Caco-2 (cell line): Measurements from ENCODE around the gene SLF2. TPM values are rescaled to one million over a fixed set of nuclear protein-coding genes. Genes with fewer than 3 reads are reported as not detected.
"Not testable (repeated sequence)": the region's sequence is repeated elsewhere in the genome, so short reads cannot be mapped to it uniquely, and the experiment has no call there.

ENCODE experiments used
- BruUV-seq: library from RNA; stranded (reverse); fragments of 400-500 nt; replicated peaks from 2 replicates; lab custom pipeline; 2021; lab: Mats Ljungman, UMichigan
- CTCF ChIA-PET: fragments of 300-600 bp; sonication (Branson Sonifier 250); formaldehyde crosslinking; loops from one replicate; lab custom pipeline; 2022; ENCODE audit warnings: antibody characterized with exemption; lab: Charles Lee
- POLR2A ChIA-PET: fragments of 300-600 bp; sonication (Branson Sonifier 250); formaldehyde crosslinking; loops from one replicate; lab custom pipeline; 2022; ENCODE audit warnings: antibody characterized with exemption; lab: Charles Lee
- DNase-seq, 2 experiments: peaks; one replicate each; pipeline versions ENCODE4 v3.0.0 to v3.0.0-alpha.2; 2020 to 2022
- H3K27me3 ChIP-seq: replicated peaks from 2 replicates; pipeline ENCODE4 v1.6.0; 2011; ENCODE audit warnings: low read length; ENCODE audit not compliant: control insufficient read depth, insufficient read depth
- H3K36me3 ChIP-seq: 2 replicates; pipeline ENCODE4 v1.5.1; 2011; ENCODE audit warnings: low read length; ENCODE audit not compliant: control insufficient read depth, insufficient read depth
- H3K4me1 ChIP-seq: fragments of 250-450 bp; sonication (Bioruptor Pico); 2 replicates; pipeline ENCODE4 v1.5.1; 2020; ENCODE audit warnings: mild to moderate bottlenecking
- H3K4me3 ChIP-seq: 2 replicates; pipeline ENCODE4 v1.5.1; 2011; ENCODE audit warnings: low read depth, mild to moderate bottlenecking, control low read depth, low read length
- H3K9me3 ChIP-seq: fragments of 250-450 bp; sonication (Bioruptor Pico); 2 replicates; pipeline ENCODE4 v1.5.1; 2020; ENCODE audit warnings: mild to moderate bottlenecking, moderate library complexity
- H3K27ac Mint-ChIP-seq: one replicate; pipeline ENCODE4 v1.8.0; 2022; ENCODE audit warnings: mixed read lengths; ENCODE audit not compliant: unreplicated experiment
- H3K27me3 Mint-ChIP-seq: one replicate; pipeline ENCODE4 v1.8.0; 2022; ENCODE audit warnings: mixed read lengths; ENCODE audit not compliant: insufficient read depth, unreplicated experiment
- H3K36me3 Mint-ChIP-seq: one replicate; pipeline ENCODE4 v1.8.0; 2022; ENCODE audit warnings: mild to moderate bottlenecking, mixed read lengths; ENCODE audit not compliant: insufficient read depth, unreplicated experiment
- H3K4me1 Mint-ChIP-seq: one replicate; pipeline ENCODE4 v1.8.0; 2022; ENCODE audit warnings: low read depth, mixed read lengths; ENCODE audit not compliant: unreplicated experiment
- H3K4me3 Mint-ChIP-seq: one replicate; pipeline ENCODE4 v1.8.0; 2022; ENCODE audit warnings: mild to moderate bottlenecking, moderate library complexity, mixed read lengths; ENCODE audit not compliant: unreplicated experiment
- H3K9me3 Mint-ChIP-seq: one replicate; pipeline ENCODE4 v1.8.0; 2022; ENCODE audit warnings: mixed read lengths; ENCODE audit not compliant: unreplicated experiment
- intact Hi-C: fragments of 100-400 bp; cut with micrococcal nuclease; formaldehyde crosslinking; loops from one replicate; pipeline ENCODE4 v1.10.0; 2022; ENCODE audit not compliant: unreplicated experiment
- total RNA-seq: library from RNA; stranded (reverse); gene quantifications from 2 replicates; pipeline ENCODE4 v1.2.3, GENCODE V29; 2022
- TF ChIP-seq, protein P1 (sequence below), 2 experiments: fragments of 200-600 bp in 1 of 2; IDR thresholded peaks; 1 replicate in 1 of 2; 2 replicates in 1 of 2; pipeline versions ENCODE4 v1.5.1 to v1.8.0; 2011 to 2022; ENCODE audit warnings: antibody characterized with exemption in 1 of 2, control low read depth in 1 of 2, inconsistent platforms in 1 of 2, low read depth in 1 of 2, low read length in 1 of 2, mild to moderate bottlenecking in 1 of 2, moderate library complexity in 1 of 2; ENCODE audit not compliant: insufficient read depth in 1 of 2, severe bottlenecking in 1 of 2, unreplicated experiment in 1 of 2

Gene SLF2
- total RNA-seq, 1 experiment from 2014 or later, result 25.2 TPM

DNA sequence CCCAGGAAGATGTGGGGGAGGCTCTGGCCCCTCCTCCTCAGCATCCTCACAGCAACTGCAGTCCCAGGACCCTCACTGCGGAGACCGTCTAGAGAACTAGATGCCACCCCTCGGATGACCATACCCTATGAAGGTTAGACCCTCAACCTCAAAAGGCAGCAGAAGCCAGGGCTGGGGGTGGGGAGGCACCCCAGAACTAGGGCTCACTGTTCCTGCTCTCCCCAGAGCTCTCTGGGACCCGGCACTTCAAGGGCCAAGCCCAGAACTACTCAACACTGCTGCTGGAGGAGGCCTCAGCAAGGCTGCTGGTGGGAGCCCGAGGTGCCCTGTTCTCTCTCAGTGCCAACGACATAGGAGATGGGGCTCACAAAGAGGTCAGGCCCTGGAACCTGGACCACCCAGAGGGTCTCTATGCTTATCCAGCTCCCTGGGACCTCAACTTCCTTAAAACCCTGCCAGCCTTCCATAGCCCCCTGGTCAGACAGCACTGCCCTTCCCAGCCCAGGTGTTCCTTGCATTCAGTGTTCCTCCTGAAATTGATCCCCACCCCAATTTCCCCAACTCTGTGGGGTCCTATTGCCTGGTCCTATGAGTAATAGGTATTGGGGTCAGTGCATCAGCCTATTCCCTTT is 60.3 kb downstream of the SLF2 start:
- intact Hi-C loops, result no loop called here
- no peak overlapping the region for H3K4me3 ChIP-seq
- Mint-ChIP-seq H3K27me3 (no peaks in the 10 kb centered on the region), H3K36me3 (peaks cover 44% of the 10 kb centered on the region), H3K4me3 (peak overlapping the region; percentile 32), H3K9me3 (no peaks in the 10 kb centered on the region), H3K27ac (peak overlapping the region; percentile 68), H3K4me1 (peaks cover 58% of the 10 kb centered on the region)
- peaks cover 11% of the 10 kb centered on the region; the same call in 1 of the 2 replicates for H3K36me3 ChIP-seq
- TF ChIP-seq, protein P1, sequence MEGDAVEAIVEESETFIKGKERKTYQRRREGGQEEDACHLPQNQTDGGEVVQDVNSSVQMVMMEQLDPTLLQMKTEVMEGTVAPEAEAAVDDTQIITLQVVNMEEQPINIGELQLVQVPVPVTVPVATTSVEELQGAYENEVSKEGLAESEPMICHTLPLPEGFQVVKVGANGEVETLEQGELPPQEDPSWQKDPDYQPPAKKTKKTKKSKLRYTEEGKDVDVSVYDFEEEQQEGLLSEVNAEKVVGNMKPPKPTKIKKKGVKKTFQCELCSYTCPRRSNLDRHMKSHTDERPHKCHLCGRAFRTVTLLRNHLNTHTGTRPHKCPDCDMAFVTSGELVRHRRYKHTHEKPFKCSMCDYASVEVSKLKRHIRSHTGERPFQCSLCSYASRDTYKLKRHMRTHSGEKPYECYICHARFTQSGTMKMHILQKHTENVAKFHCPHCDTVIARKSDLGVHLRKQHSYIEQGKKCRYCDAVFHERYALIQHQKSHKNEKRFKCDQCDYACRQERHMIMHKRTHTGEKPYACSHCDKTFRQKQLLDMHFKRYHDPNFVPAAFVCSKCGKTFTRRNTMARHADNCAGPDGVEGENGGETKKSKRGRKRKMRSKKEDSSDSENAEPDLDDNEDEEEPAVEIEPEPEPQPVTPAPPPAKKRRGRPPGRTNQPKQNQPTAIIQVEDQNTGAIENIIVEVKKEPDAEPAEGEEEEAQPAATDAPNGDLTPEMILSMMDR (IDR thresholded peaks at IDR 0.05; ENCODE audit: insufficient read depth in 1 of 2, low read depth in 1 of 2, low read length in 1 of 2, severe bottlenecking in 1 of 2, unreplicated experiment in 1 of 2), result no peak
- no peaks in the 10 kb centered on the region for H3K27me3 ChIP-seq
- peaks cover 41% of the 10 kb centered on the region for H3K4me1 ChIP-seq
- POLR2A ChIA-PET, result interaction anchor here (0.7 kb wide), 1 partner anchor 37 kb away, joined by 3 read pairs; no protein-coding TSS in a partner anchor
- CTCF ChIA-PET, result no interaction called here
- no peak for DNase-seq
- H3K9me3 ChIP-seq, result no peaks in the 10 kb centered on the region
- no TSS peak for BruUV-seq

DNA sequence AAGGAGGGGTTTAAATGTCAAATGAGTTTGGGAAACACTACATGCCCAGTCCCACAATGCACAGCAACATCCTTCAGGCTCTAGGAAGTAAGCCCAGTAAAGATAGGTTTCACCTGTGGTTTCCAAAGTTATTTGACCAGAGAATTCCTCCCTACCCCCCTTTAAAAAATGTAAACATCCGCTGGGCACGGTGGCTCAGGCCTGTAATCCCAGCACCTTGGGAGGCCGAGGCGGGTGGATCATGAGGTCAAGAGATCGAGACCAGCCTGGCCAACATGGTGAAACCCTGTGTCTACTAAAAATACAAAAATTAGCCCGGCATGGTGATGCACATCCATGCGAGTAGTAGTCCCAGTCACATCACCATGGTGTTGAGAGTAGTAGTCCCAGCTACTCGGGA is 62.6 kb downstream of the SLF2 start:
- CTCF ChIA-PET, H3K27me3 ChIP-seq, H3K27ac Mint-ChIP-seq, H3K9me3 Mint-ChIP-seq, POLR2A ChIA-PET, H3K4me3 Mint-ChIP-seq, BruUV-seq, DNase-seq, intact Hi-C loops, H3K27me3 Mint-ChIP-seq, H3K9me3 ChIP-seq, H3K4me3 ChIP-seq: not testable (repeated sequence)
- Histone ChIP-seq H3K4me1 (peaks cover 34% of the 10 kb centered on the region), H3K36me3 (peaks cover 17% of the 10 kb centered on the region; the same call in 1 of the 2 replicates)
- peaks cover 46% of the 10 kb centered on the region for H3K36me3 Mint-ChIP-seq
- H3K4me1 Mint-ChIP-seq, result peaks cover 44% of the 10 kb centered on the region

DNA sequence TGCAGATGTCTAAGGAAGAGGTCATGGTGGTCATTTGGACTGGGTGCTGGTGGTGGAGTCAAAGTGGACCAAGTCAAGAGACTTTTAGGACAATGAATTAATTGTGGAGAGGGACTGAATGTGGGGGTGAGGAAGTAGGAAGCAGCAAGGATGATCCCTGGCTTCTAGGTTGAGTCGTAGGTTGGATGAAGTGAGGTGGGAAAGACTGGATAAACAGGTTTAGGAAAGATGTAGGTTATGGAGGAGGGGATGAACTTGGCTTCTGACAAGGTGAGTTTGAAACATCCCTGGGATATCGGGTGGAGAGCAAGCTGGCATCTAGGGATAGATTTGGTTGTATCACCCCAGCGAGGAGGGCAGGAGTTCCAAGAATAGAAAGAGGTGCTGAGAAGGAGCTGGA is 64.1 kb downstream of the SLF2 start:
- no TSS peak for BruUV-seq
- Mint-ChIP-seq H3K9me3 (no peaks in the 10 kb centered on the region), H3K27ac (no peak overlapping the region), H3K27me3 (no peaks in the 10 kb centered on the region), H3K4me1 (peaks cover 29% of the 10 kb centered on the region), H3K36me3 (peaks cover 51% of the 10 kb centered on the region), H3K4me3 (no peak overlapping the region)
- ChIA-PET POLR2A (no interaction called here), CTCF (interaction anchor here (0.6 kb wide), 1 partner anchor 20 kb away, joined by 7 read pairs; no protein-coding TSS in a partner anchor)
- Histone ChIP-seq H3K27me3 (no peaks in the 10 kb centered on the region), H3K36me3 (peaks cover 20% of the 10 kb centered on the region), H3K4me1 (peaks cover 19% of the 10 kb centered on the region), H3K4me3 (no peak overlapping the region), H3K9me3 (no peaks in the 10 kb centered on the region)
- no peak for DNase-seq
- intact Hi-C loops, result no loop called here
- TF ChIP-seq, protein P1 (IDR thresholded peaks at IDR 0.05; ENCODE audit: insufficient read depth in 1 of 2, low read depth in 1 of 2, low read length in 1 of 2, severe bottlenecking in 1 of 2, unreplicated experiment in 1 of 2), result no peak
